ENCODE measurements around the gene PAM.
A peak's percentile ranks its signal among the peaks of the same experiment; 100 is the strongest.

Gene PAM

DNA sequence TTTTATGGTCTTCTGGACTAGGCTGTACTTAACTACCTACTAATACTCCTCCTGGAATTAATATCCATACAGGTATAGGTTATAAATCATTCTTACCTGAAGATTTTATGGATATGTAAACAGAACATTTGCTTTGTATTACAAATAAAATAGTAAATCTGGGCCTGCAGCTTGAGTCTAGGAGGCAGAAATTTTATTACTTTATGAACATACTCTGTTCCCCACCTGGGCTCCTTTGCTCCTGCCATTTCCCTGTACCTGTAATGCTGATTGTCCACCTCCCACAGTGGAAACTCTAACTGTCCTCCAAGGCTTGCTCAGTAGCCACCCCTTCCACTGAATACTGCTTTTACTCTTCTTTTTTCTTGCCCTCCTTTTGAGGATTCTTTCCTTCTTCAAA lies 108.0 kb downstream of the PAM start:
- DNase-seq (ENCODE audit: low spot score) = no peak

DNA sequence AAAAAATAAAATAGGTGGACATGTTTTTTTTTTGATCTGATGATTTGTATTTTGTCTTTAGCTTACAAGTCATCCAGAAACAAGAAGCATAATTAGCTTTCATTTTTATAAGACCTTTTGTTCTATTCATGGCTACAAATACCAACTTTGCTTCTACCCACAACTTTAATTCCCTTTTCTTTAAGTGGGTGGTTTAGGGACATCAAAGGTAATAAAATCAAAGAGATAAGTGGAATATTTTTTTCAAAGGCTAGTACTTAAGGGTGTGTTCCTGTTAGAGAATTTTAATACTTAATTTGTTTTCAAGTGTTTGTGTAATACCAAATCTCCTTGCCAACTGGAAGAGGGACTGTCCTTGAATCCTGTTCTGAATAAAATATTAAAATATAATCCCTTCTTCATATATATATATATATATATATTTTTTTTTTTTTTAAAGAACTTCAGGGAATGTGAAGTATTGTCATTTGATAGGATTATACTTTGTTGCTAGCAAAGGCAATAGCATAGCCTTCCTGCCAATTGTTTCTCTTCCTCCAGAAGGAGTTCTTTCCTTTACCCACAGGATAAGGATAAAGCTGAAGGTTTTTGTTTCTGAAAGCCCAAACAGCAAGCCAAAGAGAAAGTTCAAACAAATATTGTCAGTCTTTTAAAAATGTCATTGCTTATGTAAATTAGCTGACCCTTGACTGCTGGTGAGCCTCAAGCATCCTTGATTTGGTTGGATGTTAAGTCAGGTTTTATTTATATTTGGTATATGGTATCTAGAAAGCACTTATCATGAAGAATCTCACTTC lies 108.9 kb downstream of the PAM start:
- DNase-seq (ENCODE audit: low spot score) = no peak

DNA sequence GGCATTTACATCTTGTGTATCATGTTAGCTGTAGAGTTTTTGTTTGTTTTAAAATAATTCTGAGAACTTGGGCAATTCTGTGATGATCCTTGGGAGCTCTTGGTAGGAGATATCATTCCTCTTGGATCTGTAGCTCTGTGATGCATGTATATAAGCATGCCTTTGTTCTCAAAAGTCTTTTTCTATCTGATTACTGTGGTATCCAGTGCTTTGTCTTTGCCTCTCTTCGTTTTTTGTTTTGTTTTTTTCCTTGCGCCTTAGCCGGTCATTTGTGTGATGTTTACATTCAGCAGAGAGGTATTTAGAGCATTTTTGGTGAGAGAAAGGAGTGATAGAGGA lies 110.0 kb downstream of the PAM start:
- no peak for DNase-seq (ENCODE audit: low spot score)

DNA sequence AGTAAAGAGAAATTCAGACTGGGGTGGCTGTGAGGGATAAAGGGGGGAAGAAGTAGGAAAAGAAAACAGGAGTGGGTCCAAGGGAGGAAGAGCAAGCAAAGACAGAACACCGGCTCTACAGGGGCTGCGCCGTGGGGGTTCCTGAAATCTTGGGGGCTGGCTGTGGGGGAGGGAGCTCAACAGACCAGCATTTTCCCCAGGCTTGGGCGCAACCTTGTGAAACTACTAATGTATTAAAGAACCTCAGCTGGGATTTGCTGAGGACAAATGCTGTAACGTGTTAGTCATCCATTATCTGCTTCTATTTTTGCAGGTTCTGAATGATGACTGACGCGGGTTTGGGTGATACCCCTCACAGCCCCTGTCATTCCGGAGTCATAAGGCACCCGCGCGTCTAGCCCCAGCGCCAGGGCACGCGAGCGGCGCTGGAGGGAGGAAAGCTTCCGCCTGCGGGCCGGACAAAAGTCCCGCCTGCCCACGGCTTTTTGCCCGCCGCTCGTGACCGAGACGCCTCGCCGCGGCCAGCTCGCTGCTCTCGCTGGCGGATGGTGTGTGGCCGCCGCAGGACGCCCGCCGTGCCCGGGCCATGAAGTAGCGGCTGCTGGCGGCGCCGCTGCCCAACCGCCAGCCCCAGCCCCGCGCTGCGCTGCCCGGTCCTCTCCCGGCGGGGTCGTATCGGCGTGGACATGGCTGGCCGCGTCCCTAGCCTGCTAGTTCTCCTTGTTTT lies 110.6 kb downstream of the PAM start:
- DNase-seq (ENCODE audit: low spot score) = peak; percentile 87

DNA sequence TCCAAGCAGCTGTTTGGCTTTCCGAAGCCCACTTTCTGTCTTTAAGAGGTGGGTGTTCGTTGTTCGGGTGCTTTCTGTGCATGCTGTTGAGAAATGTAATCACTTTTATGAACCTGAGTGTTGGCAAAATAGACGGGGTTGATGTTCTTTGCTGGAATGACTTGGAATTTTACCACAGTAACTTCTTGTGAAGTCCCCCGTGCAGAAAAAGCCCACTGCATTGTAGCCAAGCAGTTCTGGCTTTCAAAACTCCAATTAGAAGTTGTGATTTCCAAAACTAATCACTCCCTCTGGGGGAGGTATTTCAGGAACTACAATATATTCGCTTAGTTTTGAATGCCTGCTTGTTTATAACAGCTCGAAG lies 111.1 kb downstream of the PAM start:
- peak; percentile 16 for DNase-seq (ENCODE audit: low spot score)

DNA sequence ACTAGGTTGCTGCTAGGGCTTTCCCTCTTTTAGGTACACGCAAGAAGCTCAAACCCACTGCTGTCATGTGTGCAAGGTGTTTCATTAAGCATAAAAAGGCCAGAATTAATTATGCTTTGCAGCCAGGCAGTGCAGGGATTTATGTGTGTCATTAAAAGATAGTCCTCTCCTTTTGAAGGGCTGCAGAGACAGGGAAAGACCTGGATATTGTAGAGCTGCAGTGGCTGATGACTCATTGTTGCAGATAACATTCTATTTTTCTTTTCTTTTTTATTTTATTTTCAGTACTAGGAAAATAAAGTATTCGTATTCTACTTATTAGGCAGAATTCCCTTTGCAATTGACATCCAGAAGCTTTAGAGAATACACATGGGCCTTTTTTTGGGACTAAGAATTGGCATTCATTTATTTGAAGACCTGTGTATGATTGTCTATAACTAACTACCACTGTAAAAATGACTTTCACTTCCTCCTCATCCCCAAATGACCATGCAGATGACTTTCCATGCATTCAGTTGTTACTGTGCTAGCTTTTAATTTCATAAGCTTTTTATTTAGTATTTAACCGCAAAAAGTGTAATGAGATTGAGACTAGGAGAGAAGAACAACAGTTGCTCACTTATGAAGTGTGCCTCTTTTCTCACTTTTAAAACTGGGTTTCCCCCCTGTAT lies 113.0 kb downstream of the PAM start:
- no peak for DNase-seq (ENCODE audit: low spot score)

DNA sequence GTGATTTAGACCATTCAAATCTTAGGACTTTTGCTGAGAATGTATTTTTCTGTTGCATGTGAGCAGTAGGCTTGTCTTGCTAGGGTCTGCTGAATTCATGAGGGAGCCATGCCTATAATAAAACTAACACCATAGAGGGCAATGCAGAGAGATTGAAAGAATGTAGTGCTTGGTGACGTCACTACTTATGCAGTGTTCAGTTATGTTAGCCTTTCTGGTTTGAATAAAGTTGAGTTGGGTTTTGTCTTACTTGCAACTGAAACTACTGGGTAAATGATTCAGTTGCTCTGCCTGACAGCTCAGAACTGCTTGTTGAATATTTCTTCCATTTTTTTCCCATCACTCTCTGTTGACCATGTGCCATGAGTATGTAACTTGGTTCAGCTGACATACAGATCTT lies 114.1 kb downstream of the PAM start:
- DNase-seq (ENCODE audit: low spot score) = no peak

DNA sequence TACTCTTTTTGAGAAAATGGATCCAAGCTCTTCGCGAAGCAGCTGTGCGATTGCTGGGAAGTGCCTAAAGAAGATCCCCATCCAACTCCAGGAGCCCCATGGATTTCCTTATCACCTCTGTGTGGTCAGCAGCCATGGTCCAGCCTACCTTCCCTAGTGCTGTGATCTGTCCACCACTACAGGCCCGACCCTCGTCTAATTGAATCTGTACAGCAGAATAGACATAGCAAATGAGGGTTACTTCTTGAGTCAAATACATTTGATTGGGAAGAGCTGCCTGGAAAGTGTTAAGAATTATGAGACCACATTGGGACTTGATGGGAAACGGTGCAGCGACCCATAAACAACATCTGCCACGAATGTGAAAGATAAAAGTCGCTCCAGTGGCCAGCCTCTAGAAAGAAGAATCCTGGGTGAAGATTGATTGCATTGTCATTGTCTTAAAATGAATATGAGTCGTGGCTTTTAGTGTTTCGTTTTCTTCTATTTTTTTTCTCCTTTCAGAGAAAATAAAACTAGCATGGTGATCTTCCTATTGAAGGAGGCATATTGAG lies 118.4 kb downstream of the PAM start:
- DNase-seq (ENCODE audit: low spot score) = no peak

DNA sequence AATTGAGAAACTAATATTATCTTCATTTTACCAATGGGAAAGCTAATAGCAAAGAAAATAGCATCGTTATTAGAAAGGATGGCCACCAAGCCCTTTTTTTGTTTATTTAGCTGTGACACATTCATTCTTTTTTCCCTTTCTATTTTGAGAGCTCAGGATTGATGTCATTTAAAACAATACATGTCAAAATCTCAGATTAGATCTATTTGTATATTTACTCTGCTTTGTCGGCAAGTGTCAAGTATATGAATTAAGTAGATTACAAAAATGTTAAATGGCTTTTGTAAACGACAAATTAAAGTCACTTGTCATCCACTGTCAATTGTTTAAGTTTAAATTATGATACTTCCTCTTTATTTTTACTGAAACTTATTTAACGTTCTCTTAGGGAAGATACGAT lies 118.9 kb downstream of the PAM start:
- no peak for DNase-seq (ENCODE audit: low spot score)

DNA sequence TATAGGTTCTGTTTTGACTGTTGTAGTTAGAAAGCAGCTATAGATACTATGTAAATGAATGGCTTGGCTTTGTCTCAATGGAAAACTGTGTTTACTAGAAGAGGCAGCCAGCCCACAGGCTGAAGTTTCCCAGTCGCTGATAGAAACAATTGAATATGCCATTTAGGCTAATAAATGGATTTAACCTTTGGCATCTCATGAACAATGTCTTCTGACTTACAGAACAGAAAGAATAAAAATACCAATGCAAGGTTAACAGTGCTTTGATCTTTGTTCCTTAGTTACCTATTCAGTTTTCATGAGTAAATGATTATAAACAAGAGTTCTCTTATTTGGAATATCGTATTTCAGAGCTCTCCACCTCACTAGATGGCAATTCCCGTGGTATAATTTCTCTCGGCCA lies 120.6 kb downstream of the PAM start:
- no peak for DNase-seq (ENCODE audit: low spot score)

DNA sequence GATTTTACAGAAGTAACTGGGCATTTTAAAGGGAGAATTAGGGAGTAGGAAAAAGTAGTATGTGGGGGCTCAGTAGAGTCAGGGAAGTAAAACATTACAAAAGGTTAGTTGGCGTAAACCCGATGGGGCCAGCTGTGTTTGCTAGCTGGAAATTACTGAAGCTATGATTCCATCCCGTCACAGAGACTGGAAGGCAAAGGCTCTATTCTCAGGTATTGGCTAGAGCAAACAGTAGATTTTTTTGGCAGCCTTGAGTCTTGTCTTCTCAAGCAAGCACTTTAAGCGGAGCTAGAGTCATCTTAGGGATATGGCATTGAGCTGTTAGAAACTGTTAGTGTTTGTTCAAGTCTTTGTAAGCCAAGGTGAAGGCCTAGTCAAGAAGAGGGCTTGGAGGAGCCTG lies 121.5 kb downstream of the PAM start:
- no peak for DNase-seq (ENCODE audit: low spot score)

DNA sequence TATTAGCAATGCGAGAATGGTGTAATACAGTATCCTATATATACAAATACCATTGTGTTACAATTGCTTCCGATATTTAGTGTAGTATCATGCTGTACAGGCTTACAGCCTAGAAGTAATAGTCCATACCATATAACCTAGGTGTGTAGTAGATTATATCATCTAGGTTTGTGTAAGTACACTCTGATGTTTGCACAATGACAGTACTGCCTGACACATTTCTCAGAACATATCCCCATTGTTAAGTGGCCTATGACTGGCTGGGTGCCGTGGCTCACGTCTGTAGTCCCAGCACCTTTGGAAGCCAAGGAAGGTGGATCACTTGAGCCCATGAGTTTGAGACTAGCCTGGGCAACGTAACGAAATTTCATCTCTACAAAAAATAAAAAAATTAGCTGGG lies 124.6 kb downstream of the PAM start:
- no peak for DNase-seq (ENCODE audit: low spot score)

DNA sequence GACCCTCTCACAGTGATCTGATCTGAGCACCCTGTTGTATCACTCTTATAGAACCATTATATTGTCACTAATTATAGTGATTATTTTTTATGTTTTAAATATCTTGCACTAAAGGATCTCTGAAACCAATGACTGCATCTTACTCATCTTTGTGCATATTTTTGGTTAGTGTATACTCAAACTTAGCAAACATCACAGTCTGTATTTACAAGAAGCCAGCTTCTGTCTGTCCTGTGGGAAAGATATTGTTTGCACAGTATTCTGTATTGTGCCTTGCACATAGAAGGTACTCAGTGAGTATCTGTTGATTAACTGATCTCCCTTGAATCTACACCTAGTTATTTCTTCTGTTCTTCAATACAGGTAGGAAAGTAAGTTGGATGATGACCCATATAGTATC lies 131.5 kb downstream of the PAM start:
- no peak for DNase-seq (ENCODE audit: low spot score)

DNA sequence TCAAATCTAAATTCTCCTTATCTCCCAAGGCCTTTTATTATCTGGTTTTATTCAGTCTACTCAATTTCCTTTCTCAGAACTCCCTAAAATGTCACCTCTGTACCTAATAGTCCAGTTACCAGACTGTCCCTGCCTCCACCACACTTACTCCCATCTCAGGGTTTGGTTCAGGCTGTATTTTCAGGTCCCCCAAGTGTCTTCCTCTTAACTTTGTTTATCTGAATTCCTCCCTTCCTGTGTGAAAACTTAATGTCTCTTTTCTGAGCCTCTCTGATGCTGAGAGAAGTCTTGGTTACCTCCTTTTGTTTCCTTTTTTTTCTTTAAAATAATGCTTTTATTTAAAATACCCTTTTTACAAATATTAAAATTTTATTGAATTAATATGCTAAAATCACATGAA lies 133.4 kb downstream of the PAM start:
- no peak for DNase-seq (ENCODE audit: low spot score)

DNA sequence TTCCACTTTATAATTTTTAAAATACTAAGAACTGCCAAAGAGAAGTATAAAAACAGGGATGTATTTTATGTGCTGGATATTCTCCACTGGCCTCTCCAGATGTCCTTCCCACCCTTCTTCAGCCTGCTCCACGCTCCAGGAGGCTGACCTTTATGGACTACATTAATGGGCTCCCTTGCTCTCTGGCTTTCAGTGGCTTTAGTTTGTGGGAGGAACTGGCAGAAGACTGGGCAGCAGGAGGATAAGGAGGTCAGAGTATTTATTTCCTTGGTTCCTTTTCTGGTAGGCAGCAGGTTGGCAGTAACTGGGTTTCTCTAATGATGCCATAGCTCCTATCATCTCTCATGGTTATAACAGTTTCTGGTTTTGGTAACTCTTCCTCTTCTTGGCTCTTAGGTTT lies 133.9 kb downstream of the PAM start:
- no peak for DNase-seq (ENCODE audit: low spot score)

DNA sequence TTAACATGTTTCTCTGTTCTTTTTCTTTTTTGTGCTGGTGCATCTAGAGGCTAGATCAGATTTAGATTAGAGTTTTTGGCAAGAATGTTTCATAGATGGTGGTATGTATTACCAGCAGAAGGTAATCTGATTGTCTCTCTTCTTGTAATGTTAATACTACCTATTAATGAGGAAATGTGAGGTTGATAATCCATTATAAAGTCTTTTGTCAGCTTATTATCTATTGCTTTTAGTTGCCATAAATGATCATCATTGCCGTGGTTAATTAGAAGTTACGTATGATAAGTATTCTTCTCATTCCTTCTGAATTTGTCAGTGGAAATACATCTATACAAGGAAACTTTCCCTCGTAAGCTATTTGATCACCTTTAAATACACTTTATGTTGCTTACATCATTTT lies 135.0 kb downstream of the PAM start:
- DNase-seq (ENCODE audit: low spot score) = no peak

DNA sequence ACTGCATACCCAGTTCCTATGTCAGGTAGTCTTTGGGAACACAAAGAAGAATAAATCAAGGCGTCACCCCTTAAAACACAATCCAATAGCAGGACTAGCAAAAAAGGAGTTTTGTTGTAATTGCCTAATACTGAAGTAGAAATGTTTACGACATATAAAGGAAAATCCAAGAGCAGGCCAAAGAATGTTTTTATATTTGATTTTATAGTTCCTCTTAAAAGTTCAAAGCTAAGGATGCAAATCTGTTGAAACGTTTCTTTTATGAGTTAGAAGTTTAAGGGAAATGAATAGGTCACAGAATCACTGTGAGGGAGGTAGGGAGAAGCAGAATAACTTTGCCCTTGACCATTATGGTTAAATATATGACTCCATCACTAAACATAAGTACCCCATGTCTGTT lies 136.1 kb downstream of the PAM start:
- DNase-seq (ENCODE audit: low spot score) = no peak

DNA sequence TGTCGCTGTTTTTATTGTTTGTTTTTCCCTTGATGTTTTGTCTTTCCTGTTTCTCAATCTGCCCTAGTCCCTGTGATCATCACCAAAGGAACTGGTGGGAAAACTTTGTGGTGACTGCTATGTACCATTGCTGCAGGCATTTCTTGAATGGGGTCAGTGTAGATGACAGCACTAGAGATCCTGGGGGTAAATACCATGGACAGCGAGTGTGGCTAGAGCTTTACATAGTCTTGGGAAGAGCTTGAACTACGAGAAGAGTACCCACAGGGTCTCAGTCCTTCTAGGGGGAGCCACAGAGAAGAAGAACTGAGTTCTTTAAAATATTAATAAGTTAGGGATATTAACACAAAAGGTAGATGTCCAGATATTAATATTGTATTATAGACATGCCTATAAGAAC lies 138.8 kb downstream of the PAM start:
- DNase-seq (ENCODE audit: low spot score) = no peak

DNA sequence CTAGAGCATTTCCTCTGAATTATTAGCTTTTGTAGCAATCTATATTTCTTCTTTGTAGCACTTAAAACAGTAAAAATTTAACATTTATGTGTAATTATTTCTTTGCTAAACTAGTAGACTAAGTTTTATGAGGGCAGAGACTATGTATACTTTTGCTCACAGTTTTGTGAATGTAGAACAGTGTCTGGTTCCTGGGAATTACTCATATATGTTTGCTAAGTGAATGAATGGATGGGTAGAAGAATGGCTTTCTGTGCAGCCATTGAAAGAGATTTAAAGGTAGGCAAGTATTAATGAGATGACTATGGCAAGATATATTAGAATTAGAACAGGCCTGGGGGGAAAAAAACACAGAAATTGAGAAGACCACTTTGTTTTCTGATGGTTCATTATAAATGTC lies 140.1 kb downstream of the PAM start:
- no peak for DNase-seq (ENCODE audit: low spot score)

DNA sequence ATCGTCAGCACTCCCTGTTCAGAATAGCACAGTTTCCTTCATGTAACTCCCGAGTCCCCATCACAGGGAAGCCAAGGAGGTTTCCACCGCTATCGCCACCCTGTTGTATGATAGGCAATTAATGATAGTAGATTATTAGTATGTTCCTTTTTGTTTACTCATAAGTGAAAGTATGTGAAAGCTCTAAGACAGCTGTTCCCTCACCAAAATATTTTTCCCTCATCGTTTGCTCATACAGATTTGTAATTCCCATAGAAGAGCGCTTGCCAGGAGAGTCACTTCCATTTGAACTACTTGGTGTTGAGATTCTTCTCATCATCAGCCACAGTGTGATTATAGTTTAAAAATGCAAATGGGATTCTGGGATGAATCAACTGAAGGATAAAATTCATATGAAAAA lies 140.9 kb downstream of the PAM start:
- no peak for DNase-seq (ENCODE audit: low spot score)

DNA sequence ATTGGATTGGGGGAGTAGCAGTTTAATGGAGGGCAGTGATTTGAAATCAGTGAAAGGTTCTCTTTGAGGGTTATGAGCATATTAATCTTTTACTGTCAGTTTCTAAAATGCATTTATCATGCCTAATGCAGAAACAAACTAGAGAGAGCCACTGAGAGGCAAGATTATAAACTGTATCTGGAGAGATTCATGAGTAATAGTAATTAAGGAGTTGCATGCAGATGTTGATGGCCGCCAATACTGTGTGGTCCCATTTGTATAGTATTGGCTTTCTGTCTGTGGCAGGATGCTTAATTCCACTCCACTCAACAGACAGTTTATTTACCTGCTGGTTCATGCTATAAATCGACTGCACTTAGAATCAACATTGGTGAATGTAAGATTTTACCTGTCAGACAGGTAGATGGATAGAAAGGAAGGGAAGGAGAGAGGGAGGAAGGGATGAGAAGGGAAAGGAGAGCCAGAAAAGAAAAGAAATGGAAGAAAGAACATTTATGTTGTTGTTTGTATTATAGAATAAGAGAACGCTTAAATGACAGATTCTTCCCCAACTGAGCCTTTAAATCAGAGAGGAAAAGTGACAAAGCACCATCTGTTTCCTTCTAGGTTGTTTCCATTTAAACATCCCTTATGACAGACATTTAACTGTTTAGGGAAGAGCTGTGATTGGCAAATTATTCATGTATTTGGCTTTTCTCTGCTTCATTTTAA lies 146.5 kb downstream of the PAM start:
- DNase-seq (ENCODE audit: low spot score) = no peak

DNA sequence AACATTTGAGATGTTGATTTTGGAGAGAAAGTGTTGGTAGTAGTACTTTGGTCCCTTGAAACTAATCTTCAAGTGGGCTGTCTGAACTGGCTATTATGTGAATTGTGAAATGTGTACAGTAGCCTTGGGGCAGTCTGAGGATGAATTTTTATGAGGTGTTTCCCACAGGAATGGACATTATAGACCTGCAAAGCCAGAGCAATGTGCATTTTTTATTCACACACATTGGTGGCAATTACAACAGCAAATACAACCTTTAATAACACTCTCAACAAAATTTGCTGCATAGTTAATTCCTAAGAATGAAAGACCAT lies 147.0 kb downstream of the PAM start:
- no peak for DNase-seq (ENCODE audit: low spot score)

DNA sequence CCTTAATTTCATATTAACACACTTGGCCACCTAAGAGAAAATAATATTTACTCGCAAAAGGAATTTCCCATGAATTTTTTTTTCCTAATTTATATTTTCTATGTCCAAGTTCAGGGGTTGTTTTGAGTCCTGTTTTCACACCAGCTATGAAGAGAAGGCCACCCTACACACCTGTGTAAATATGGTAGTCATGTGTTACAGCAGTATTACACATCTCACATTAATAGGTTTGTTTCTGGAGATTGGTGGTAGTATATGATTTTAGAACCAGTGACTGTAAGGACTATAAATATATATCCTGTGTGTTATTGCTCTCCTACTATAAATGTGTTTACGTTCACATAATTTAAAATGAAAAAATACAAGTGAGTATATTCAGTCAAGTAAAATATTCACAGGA lies 147.5 kb downstream of the PAM start:
- DNase-seq (ENCODE audit: low spot score) = no peak
